IPS-11a (cell line): ENCODE results near the gene PPFIA2.

ENCODE experiments used
- H3K4me3 ChIP-seq: one replicate; pipeline ENCODE4 v1.5.1; 2013; ENCODE audit warnings: low read depth, low read length, control low read depth

Gene PPFIA2

GRCh38 chr12:81288651-81289050 is 470.5 kb downstream of the PPFIA2 start:
- H3K4me3 ChIP-seq: no peak overlapping the region

- no peak overlapping the region for H3K4me3 ChIP-seq
Observed at GRCh38 chr12:81284137-81284536, 475.0 kb downstream of the PPFIA2 start.

- no peak overlapping the region for H3K4me3 ChIP-seq
Observed at GRCh38 chr12:81274637-81275529, 484.3 kb downstream of the PPFIA2 start.

GRCh38 chr12:81270385-81270784 is 488.8 kb downstream of the PPFIA2 start:
- no peak overlapping the region for H3K4me3 ChIP-seq

- H3K4me3 ChIP-seq: no peak overlapping the region
Observed at GRCh38 chr12:81263072-81263471, 496.1 kb downstream of the PPFIA2 start.

GRCh38 chr12:81261508-81262207 is 497.5 kb downstream of the PPFIA2 start:
- no peak overlapping the region for H3K4me3 ChIP-seq

- H3K4me3 ChIP-seq: no peak overlapping the region
Observed at GRCh38 chr12:81259360-81259759, 499.8 kb downstream of the PPFIA2 start.

GRCh38 chr12:81257947-81258551 is 501.1 kb downstream of the PPFIA2 start:
- no peak overlapping the region for H3K4me3 ChIP-seq

GRCh38 chr12:81255947-81256346 is 503.2 kb downstream of the PPFIA2 start:
- H3K4me3 ChIP-seq: no peak overlapping the region

GRCh38 chr12:81255456-81255855 is 503.7 kb downstream of the PPFIA2 start:
- H3K4me3 ChIP-seq: no peak overlapping the region

- H3K4me3 ChIP-seq: no peak overlapping the region
Observed at GRCh38 chr12:81253360-81253759, 505.8 kb downstream of the PPFIA2 start.

- H3K4me3 ChIP-seq: no peak overlapping the region
Observed at GRCh38 chr12:81252228-81252627, 506.9 kb downstream of the PPFIA2 start.

GRCh38 chr12:81249976-81250375 is 509.2 kb downstream of the PPFIA2 start:
- H3K4me3 ChIP-seq: no peak overlapping the region

GRCh38 chr12:81245907-81246570 is 513.1 kb downstream of the PPFIA2 start:
- H3K4me3 ChIP-seq: no peak overlapping the region

GRCh38 chr12:81245458-81245857 is 513.7 kb downstream of the PPFIA2 start:
- H3K4me3 ChIP-seq: no peak overlapping the region

- H3K4me3 ChIP-seq: no peak overlapping the region
Observed at GRCh38 chr12:81231574-81232368, 527.4 kb downstream of the PPFIA2 start.

- H3K4me3 ChIP-seq: no peak overlapping the region
Observed at GRCh38 chr12:81229759-81230158, 529.4 kb downstream of the PPFIA2 start.

- no peak overlapping the region for H3K4me3 ChIP-seq
Observed at GRCh38 chr12:81224626-81225025, 534.5 kb downstream of the PPFIA2 start.

- no peak overlapping the region for H3K4me3 ChIP-seq
Observed at GRCh38 chr12:81222846-81223592, 536.1 kb downstream of the PPFIA2 start.

- no peak overlapping the region for H3K4me3 ChIP-seq
Observed at GRCh38 chr12:81221681-81222080, 537.5 kb downstream of the PPFIA2 start.
